Measurements from ENCODE around the gene DENND1A.

The DENND1A gene

GRCh38 chr9:123391233-123391632 lies 538.7 kb downstream of the DENND1A start:
- DNase-seq = no peak
- H3K36me3 ChIP-seq = peaks cover 0 to 1% (median 0%) of the 10 kb centered on the region in 3 donors
- no peak overlapping the region for H3K27ac ChIP-seq
- H3K4me1 ChIP-seq = no peaks in the 10 kb centered on the region
- TF ChIP-seq CTCF (IDR thresholded peaks at IDR 0.05) = no peak
- no peak overlapping the region for H3K4me3 ChIP-seq
- H3K27me3 ChIP-seq = no peaks in the 10 kb centered on the region
- H3K9me3 ChIP-seq = no peaks in the 10 kb centered on the region
- intact Hi-C loops (cut with DNase I; ENCODE audit: low total_unique reads) = no loop called here

- no peaks in the 10 kb centered on the region for H3K36me3 ChIP-seq
- TF ChIP-seq CTCF (IDR thresholded peaks at IDR 0.05) = no peak
- H3K27me3 ChIP-seq = no peaks in the 10 kb centered on the region
- DNase-seq = no peak
- intact Hi-C loops (cut with DNase I; ENCODE audit: low total_unique reads) = no loop called here
- no peak overlapping the region for H3K27ac ChIP-seq
- H3K4me1 ChIP-seq = no peaks in the 10 kb centered on the region
- no peaks in the 10 kb centered on the region for H3K9me3 ChIP-seq
- no peak overlapping the region for H3K4me3 ChIP-seq
These were observed 539.4 kb downstream of the DENND1A start for GRCh38 chr9:123390337-123391135.

GRCh38 chr9:123389698-123390097 lies 540.2 kb downstream of the DENND1A start:
- Histone ChIP-seq H3K27me3 (no peaks in the 10 kb centered on the region), H3K4me1 (no peaks in the 10 kb centered on the region), H3K4me3 (no peak overlapping the region), H3K36me3 (no peaks in the 10 kb centered on the region), H3K27ac (no peak overlapping the region), H3K9me3 (no peaks in the 10 kb centered on the region)
- no peak for TF ChIP-seq CTCF (IDR thresholded peaks at IDR 0.05)
- DNase-seq = no peak
- intact Hi-C loops (cut with DNase I; ENCODE audit: low total_unique reads) = no loop called here

- DNase-seq = no peak
- intact Hi-C loops (cut with DNase I; ENCODE audit: low total_unique reads) = no loop called here
- H3K4me1 ChIP-seq = no peaks in the 10 kb centered on the region
These were observed 540.9 kb downstream of the DENND1A start for GRCh38 chr9:123389070-123389469.

GRCh38 chr9:123387686-123388085 lies 542.2 kb downstream of the DENND1A start:
- no peak for DNase-seq
- Histone ChIP-seq H3K27me3 (no peaks in the 10 kb centered on the region), H3K4me1 (no peaks in the 10 kb centered on the region), H3K27ac (no peak overlapping the region), H3K4me3 (no peak overlapping the region), H3K36me3 (peaks cover 11 to 14% (median 13%) of the 10 kb centered on the region in 3 donors), H3K9me3 (no peaks in the 10 kb centered on the region)
- intact Hi-C loops (cut with DNase I; ENCODE audit: low total_unique reads) = no loop called here
- no peak for TF ChIP-seq CTCF (IDR thresholded peaks at IDR 0.05)

More at GRCh38 chr9:123389070-123389469, 540.9 kb downstream of the DENND1A start:
- Histone ChIP-seq H3K4me3 (no peak overlapping the region), H3K36me3 (no peaks in the 10 kb centered on the region), H3K27me3 (no peaks in the 10 kb centered on the region), H3K27ac (no peak overlapping the region), H3K9me3 (no peaks in the 10 kb centered on the region)
- TF ChIP-seq CTCF (IDR thresholded peaks at IDR 0.05) = no peak

Data from tibial artery (tissue), 4 donors.